NCI-H446 (cell line): ENCODE results near the gene TMEM97.

Experiments
- DNase-seq, 2 experiments: peaks; one replicate each; lab custom pipeline; 2025; lab: John Stamatoyannopoulos, UW

TMEM97 gene

DNA sequence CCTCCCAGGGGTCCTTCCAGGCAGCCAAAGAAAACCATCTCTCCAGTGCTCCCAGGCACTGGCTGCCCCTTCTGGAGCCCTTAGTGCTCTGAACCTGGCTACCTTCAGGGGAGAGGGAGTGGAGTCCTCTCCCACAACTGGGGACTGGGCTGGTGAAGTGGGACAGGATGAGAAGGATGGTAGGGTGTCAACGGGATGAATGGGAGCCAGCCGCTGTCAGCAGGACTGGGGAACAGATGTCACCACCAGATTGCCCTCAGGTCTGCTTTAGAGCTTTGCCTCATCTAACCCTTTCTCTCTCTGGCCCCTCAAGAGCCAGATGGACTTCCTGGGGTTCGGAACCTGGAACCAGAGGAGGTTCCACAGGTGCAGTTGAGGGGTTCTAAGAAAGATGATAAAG lies 46.5 kb downstream of the TMEM97 start:
- DNase-seq, result no peak

DNA sequence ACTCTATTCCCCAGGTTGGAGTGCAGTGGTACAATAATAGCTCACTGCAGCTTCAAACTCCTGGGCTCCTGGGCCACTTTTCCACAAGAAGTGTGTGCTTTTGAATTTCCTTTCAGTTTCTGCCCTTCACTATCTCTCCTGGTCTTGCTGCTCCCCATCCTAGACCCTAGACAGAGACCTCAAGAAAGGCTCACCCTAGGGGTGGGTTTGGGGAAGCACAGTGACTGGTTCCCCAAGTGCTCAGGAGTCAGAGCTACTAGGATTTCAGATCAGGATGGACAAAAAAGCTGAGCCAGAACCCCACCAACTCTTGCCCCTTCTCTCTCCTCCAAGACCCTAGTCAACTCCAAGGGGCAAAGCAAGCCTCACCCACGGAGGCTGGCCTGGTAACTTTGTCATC lies 47.6 kb downstream of the TMEM97 start:
- DNase-seq, result no peak

DNA sequence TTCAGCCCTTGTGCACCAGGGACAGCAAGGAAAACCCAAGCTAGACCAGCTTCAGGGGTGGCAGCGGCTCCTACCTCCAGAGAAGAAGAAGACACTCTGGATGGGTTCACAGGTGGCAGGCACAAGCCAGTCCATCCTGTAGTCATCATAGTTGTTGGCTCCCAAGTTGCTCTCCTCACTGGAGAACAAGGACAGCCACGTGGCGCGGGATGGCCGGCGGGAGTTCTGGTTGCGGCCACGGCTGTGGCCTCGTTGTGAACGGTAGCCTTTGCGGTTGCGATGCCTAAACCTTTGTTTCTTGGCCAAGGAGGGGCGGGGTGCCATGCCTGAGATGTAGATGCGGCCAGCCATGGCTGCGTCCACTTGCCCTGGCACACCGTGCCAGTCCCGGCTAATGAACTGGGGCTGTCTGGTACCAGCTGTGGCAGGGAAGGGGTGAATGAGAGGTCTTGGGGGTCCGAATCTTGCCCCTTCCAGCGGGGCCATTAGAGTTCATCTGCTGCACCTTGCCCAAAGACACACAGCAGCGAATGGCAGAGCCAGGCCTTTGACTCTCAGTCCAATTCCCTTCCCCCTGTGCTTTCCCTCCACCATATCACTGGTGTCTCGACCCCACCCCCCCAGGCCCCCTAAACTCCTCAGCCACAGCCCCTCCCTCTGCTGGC lies 48.8 kb downstream of the TMEM97 start:
- DNase-seq, result no peak

DNA sequence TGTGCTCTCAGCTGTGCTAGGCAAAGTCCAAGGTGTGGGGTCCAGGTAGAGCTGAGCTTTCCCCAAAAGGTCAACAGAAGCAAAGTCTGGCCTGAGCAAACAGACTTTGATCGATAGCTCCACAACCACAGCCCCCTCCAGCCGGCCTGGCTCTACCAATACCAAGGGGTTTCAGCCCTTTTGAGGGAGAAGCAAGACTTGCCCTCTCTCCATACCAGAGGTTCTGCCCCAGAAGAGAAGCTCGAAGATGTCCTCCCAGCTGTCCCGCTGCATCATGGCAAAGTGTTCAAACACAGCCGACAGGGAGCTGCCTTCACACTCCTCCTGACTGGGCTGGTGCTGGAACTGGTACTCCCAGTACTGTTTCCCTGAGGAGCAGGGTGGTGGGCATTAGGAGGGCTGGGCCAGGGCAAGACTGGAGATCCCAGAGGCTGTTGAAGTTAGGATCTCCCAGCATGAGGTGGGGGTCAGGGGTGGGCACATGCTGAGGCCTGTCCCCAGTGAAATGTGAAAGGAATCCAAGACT lies 49.4 kb downstream of the TMEM97 start:
- DNase-seq, result no peak

DNA sequence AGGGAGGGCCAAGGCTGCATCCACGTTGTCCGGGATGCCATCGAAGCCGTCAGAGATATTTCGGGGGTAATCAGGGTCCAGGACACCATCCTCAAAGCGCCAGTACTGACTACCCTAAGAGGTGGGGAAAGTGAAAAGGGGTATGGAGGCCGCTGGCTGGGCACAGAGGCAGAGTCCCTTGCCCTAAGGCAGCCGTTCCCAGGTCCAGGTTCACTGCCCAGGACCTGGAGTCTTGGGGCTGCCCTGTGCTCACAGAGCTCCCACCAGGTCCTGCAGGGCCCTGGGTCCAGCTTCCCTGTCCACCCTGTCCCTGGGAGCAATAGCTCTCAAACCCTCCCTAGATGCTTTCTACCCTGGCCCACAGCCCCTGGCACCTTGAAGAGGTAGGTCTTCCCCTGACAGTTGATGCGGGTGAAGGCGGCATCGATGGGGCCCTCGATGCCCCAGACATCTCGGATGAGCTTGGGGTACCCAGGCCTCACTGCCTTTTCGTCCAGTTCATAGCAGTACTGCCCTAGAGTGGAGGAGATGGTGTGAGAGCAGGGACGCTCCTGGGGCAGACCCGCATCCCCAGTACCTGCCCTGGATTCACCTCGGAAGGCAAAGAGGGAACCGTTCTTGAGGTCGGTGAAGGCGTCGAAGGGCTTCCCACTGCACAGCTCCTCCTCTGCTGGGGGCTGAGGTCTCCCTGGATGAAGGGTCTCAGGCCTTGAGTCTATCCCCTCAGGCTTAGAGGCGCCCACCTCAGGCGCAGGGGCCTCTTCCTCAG lies 50.1 kb downstream of the TMEM97 start:
- DNase-seq, result no peak

DNA sequence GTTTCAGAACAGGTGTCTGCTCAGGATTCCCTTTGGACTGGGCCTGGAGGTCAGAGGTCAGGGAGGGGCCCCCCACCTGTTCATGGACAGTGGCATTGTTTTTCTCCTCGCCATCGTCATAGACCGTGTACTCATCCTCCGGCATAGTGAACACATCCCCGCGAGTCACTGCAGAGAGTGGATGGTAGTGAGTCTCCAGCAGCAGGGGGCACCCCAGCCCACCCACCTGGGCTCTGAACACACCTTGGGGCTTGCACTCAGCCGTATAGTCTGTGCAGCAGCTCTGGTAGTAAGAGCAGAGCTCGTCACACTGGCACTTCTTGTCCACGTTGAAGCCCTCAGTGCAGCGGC lies 50.7 kb downstream of the TMEM97 start:
- no peak for DNase-seq

DNA sequence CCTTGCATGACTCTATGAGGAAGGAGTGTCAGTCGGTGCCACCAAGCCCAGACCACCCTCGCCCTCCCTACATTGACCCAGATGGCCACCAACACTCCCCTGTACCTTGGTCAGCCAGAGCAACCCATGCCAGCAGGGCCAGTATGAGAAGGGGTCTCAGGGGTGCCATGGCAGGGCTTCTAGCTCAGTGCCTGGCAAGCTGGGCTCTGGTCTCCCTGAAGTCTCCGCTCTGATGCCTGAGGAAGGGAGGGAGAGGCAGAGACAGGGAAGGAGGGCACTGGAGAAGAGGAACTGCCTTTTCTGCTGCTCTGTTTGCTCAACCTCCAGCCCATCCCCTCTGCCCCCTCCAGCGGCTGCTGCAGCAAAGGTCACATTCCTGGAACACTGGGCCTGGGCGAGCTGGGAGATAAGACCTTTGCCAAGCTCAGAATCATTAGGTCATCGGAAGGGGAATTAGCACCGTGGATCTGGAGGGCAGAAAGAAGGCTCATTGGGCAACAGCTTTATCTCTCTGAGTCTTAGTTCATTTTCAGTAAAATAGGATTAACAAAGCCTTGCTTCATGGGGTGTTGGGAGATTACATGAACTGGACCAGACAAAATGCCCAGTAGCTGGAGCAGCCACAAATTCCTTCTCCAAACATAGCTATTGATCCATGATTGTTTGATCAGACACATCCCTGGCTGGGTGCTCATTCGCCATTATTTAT lies 51.2 kb downstream of the TMEM97 start, which contains the start of gene VTN:
Gene VTN, minus strand, starts transcription at position 273 of the 709 bp plus-strand sequence. Its CDS starts 104 bp downstream, at position 169.
- no peak for DNase-seq

DNA sequence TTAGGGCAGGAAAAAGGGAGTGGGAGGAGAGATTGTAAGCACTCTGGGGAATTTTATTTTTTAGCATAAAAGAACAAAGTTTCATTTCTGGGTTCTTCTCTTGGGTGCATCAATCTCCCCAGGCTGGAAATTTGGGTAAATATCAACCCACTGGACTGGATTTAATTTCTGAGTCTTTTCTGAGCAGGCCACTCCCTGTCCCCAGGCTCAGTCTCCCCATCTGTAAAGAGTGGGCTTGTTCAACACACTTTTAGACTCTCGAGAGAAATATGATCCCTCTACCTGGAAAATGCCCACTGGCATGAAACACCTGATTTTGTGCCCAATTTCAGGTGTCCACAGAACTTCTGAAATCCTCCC lies 51.7 kb downstream of the TMEM97 start:
- no peak for DNase-seq

DNA sequence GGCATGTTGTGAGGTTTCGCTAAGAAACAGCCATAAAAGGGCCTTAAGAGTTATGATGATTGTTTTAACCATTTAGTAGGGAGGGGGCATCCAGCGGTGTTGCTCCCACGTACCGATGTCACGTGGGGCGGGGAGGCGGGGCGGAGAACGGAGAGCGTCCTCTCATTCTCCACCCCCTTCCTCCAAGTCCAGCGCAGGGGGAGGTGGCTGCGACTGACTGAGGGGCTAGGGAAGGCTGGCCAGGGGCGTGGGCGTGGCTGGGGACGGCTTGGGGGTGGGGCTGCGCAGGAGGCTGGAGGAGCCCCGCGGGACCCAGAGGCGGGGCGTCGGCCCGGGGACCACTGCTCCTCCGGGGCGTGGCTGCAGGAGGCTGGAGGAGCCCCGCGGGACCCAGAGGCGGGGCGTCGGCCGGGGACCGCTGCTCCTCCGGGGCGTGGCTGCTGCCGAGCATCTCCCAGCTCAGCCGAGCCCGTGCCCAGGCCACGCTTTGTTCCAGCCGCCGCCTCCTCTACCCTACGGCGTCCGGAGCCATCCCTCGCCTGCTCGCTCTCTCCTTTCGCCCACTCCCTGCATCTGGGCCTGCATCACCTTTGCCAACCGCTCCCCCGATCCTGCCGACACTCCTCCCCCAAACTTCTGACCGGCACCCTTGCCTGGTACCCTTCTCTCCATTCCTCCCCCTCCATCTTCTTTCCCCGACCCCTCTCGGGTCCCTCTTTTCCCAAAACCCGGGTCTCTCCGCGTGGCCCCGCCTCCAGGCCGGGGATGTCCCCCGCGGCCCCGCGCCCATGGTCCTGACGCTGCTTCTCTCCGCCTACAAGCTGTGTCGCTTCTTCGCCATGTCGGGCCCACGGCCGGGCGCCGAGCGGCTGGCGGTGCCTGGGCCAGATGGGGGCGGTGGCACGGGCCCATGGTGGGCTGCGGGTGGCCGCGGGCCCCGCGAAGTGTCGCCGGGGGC lies 52.5 kb downstream of the TMEM97 start, which contains the start of gene SARM1:
Gene SARM1, plus strand, starts transcription at position 450 of the 958 bp plus-strand sequence. Its CDS starts 339 bp downstream, at position 789.
- DNase-seq, result peak; percentile 84 to 94

DNA sequence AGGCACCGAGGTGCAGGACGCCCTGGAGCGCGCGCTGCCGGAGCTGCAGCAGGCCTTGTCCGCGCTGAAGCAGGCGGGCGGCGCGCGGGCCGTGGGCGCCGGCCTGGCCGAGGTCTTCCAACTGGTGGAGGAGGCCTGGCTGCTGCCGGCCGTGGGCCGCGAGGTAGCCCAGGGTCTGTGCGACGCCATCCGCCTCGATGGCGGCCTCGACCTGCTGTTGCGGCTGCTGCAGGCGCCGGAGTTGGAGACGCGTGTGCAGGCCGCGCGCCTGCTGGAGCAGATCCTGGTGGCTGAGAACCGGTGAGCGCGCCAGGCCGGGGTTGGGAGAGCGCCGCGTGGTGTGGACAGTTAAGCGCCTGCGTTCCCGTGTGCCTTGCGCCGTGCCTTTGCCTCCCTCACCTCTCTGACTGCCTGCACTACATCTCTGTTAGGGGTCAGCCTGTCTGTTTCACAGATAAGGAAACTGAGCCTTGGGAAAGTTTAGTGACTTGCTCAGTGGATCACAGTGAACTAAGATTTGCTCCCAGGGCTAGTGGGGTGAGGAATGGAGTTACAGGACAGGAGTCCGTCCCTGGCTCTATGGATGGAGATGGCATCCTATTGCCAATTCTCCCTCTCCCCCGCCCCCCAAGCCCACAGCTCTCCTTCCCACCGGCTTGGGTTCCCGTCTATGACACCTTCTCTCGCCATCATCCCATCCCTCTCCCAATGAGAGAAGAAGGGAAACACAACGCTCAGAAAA lies 53.4 kb downstream of the TMEM97 start:
- DNase-seq, result no peak

DNA sequence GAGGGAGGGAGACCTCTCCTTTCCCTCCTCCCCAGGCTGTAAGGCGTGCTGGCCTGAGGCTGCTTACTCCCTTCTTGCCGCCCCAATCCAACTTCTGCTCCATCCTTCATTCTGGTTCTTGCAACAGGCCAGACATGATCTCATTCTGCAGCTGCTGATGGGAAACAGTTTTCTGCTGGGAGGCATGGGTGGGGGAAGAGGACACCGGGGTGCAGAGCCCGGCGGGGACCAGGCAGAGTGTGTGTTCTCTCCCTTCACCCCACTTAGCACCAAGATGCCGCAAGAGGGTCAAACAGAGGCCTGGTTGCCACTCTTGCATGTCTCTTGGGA lies 53.9 kb downstream of the TMEM97 start:
- no peak for DNase-seq
